ENCODE measurements around the gene SLC19A1.
A peak's percentile ranks its signal among the peaks of the same experiment; 100 is the strongest.

Gene SLC19A1

GRCh38 chr21:45508607-45509565 is 33.4 kb downstream of the SLC19A1 start:
- Mint-ChIP-seq H3K4me1 (no peaks in the 10 kb centered on the region), H3K36me3 (ENCODE audit: low read depth) (no peaks in the 10 kb centered on the region), H3K27me3 (ENCODE audit: low read depth) (no peaks in the 10 kb centered on the region), H3K9me3 (no peaks in the 10 kb centered on the region), H3K4me3 (no peak overlapping the region), H3K27ac (peak overlapping the region in 1 of 3 experiments; percentile 45)
- no peak for TF ChIP-seq CTCF (IDR thresholded peaks at IDR 0.05; ENCODE audit: unreplicated experiment in 3 of 3)

GRCh38 chr21:45507888-45508508 is 34.2 kb downstream of the SLC19A1 start:
- Mint-ChIP-seq H3K4me1 (no peaks in the 10 kb centered on the region), H3K36me3 (ENCODE audit: low read depth) (no peaks in the 10 kb centered on the region), H3K9me3 (no peaks in the 10 kb centered on the region), H3K27ac (peak overlapping the region in 1 of 3 experiments; percentile 45), H3K27me3 (ENCODE audit: low read depth) (no peaks in the 10 kb centered on the region), H3K4me3 (no peak overlapping the region)
- TF ChIP-seq CTCF (IDR thresholded peaks at IDR 0.05; ENCODE audit: unreplicated experiment in 3 of 3), result no peak

GRCh38 chr21:45507523-45507875 is 34.7 kb downstream of the SLC19A1 start:
- peaks cover 3% of the 10 kb centered on the region for H3K36me3 Mint-ChIP-seq (ENCODE audit: low read depth)
- no peak overlapping the region for H3K4me3 Mint-ChIP-seq
- H3K27me3 Mint-ChIP-seq (ENCODE audit: low read depth), result no peaks in the 10 kb centered on the region

GRCh38 chr21:45506836-45507522 is 35.3 kb downstream of the SLC19A1 start:
- H3K4me1 Mint-ChIP-seq, result no peaks in the 10 kb centered on the region
- no peak for TF ChIP-seq CTCF (IDR thresholded peaks at IDR 0.05; ENCODE audit: unreplicated experiment in 3 of 3)
- no peak overlapping the region for H3K27ac Mint-ChIP-seq
- H3K27me3 Mint-ChIP-seq (ENCODE audit: low read depth), result no peaks in the 10 kb centered on the region
- no peak overlapping the region for H3K4me3 Mint-ChIP-seq
- peaks cover 2% of the 10 kb centered on the region for H3K9me3 Mint-ChIP-seq
- peaks cover 8% of the 10 kb centered on the region for H3K36me3 Mint-ChIP-seq (ENCODE audit: low read depth)

More at GRCh38 chr21:45507523-45507875, 34.7 kb downstream of the SLC19A1 start:
- TF ChIP-seq CTCF (IDR thresholded peaks at IDR 0.05; ENCODE audit: unreplicated experiment in 3 of 3), result no peak
- Mint-ChIP-seq H3K4me1 (no peaks in the 10 kb centered on the region), H3K9me3 (peaks cover 1% of the 10 kb centered on the region), H3K27ac (no peak overlapping the region)

- peaks cover 8% of the 10 kb centered on the region for H3K36me3 Mint-ChIP-seq (ENCODE audit: low read depth)
- no peak overlapping the region for H3K4me3 Mint-ChIP-seq
- H3K9me3 Mint-ChIP-seq, result peaks cover 2% of the 10 kb centered on the region
- H3K4me1 Mint-ChIP-seq, result no peaks in the 10 kb centered on the region
- TF ChIP-seq CTCF (IDR thresholded peaks at IDR 0.05; ENCODE audit: unreplicated experiment in 3 of 3), result no peak
- H3K27me3 Mint-ChIP-seq (ENCODE audit: low read depth), result no peaks in the 10 kb centered on the region
- H3K27ac Mint-ChIP-seq, result no peak overlapping the region
These were observed 35.9 kb downstream of the SLC19A1 start for GRCh38 chr21:45506241-45506817.
